WERI-Rb-1 (cell line): ENCODE data around the gene USP32.

Source experiments
- DNase-seq: peaks from one replicate; pipeline ENCODE4 v3.0.0-alpha.2; 2020
- H3K27ac ChIP-seq: fragments of 250-450 bp; sonication (Bioruptor Pico); 2 replicates; pipeline ENCODE4 v1.5.1; 2020; ENCODE audit warnings: mild to moderate bottlenecking, moderate library complexity
- H3K27me3 ChIP-seq: fragments of 250-450 bp; sonication (Bioruptor Pico); 2 replicates; pipeline ENCODE4 v1.5.1; 2021; ENCODE audit warnings: mild to moderate bottlenecking, low read depth, moderate library complexity; ENCODE audit not compliant: insufficient read depth, severe bottlenecking
- H3K36me3 ChIP-seq: fragments of 250-450 bp; sonication (Bioruptor Pico); 2 replicates; pipeline ENCODE4 v1.5.1; 2020; ENCODE audit warnings: mild to moderate bottlenecking, moderate library complexity
- H3K4me3 ChIP-seq: 2 replicates; pipeline ENCODE4 v1.5.1; 2011; ENCODE audit warnings: low read depth, mild to moderate bottlenecking, control low read depth, low read length
- H3K9me3 ChIP-seq: fragments of 250-450 bp; sonication (Bioruptor Pico); 2 replicates; pipeline ENCODE4 v1.5.1; 2021; ENCODE audit warnings: mild to moderate bottlenecking, moderate library complexity; ENCODE audit not compliant: severe bottlenecking
- CTCF ChIP-seq: IDR thresholded peaks from 2 replicates; pipeline ENCODE4 v1.5.1; 2011; ENCODE audit warnings: low read depth, mild to moderate bottlenecking, control low read depth, inconsistent platforms, low read length

USP32 gene

GRCh38 chr17:60372790-60373483, 19.0 kb downstream of the USP32 start:
- DNase-seq = no peak
- H3K27ac ChIP-seq = no peak overlapping the region

GRCh38 chr17:60371818-60372510, 20.0 kb downstream of the USP32 start:
- no peaks in the 10 kb centered on the region for H3K9me3 ChIP-seq
- no peak overlapping the region for H3K27ac ChIP-seq
- no peaks in the 10 kb centered on the region for H3K36me3 ChIP-seq
- no peak for DNase-seq
- no peak overlapping the region for H3K4me3 ChIP-seq
- no peak for TF ChIP-seq CTCF
- no peaks in the 10 kb centered on the region for H3K27me3 ChIP-seq

More at GRCh38 chr17:60372790-60373483, 19.0 kb downstream of the USP32 start:
- H3K9me3 ChIP-seq = no peaks in the 10 kb centered on the region
- H3K4me3 ChIP-seq = no peak overlapping the region
- H3K27me3 ChIP-seq = no peaks in the 10 kb centered on the region
- H3K36me3 ChIP-seq = no peaks in the 10 kb centered on the region
- no peak for TF ChIP-seq CTCF

GRCh38 chr17:60371416-60371815, 20.5 kb downstream of the USP32 start:
- no peak overlapping the region for H3K4me3 ChIP-seq
- no peak for DNase-seq
- H3K27ac ChIP-seq = no peak overlapping the region
- no peaks in the 10 kb centered on the region for H3K36me3 ChIP-seq
- no peaks in the 10 kb centered on the region for H3K9me3 ChIP-seq
- no peaks in the 10 kb centered on the region for H3K27me3 ChIP-seq
- no peak for TF ChIP-seq CTCF

GRCh38 chr17:60369727-60370126, 22.2 kb downstream of the USP32 start:
- Histone ChIP-seq H3K36me3 (no peaks in the 10 kb centered on the region), H3K27ac (no peak overlapping the region), H3K4me3 (no peak overlapping the region), H3K9me3 (no peaks in the 10 kb centered on the region), H3K27me3 (no peaks in the 10 kb centered on the region)
- no peak for TF ChIP-seq CTCF
- DNase-seq = no peak

- Histone ChIP-seq H3K27ac (no peak overlapping the region), H3K4me3 (no peak overlapping the region), H3K9me3 (no peaks in the 10 kb centered on the region), H3K36me3 (no peaks in the 10 kb centered on the region), H3K27me3 (no peaks in the 10 kb centered on the region)
- no peak for TF ChIP-seq CTCF
- no peak for DNase-seq
Observed at GRCh38 chr17:60363700-60364405, 28.1 kb downstream of the USP32 start.
